Neural cell (in vitro differentiated cells): ENCODE results near the gene GPR152.

ENCODE experiments used
- CTCF ChIP-seq: fragments of 450-650 bp; IDR thresholded peaks from 2 replicates; pipeline ENCODE4 v1.5.1; 2014; ENCODE audit warnings: antibody characterized with exemption, mild to moderate bottlenecking, moderate library complexity; ENCODE audit not compliant: poor library complexity, severe bottlenecking
- EZH2 ChIP-seq: fragments of 200-600, 300-800 bp; shearing (Covaris generic), sonication (generic); IDR thresholded peaks from 2 replicates; pipeline ENCODE4 v1.6.1; 2014; ENCODE audit warnings: antibody characterized with exemption, low read length, borderline replicate concordance, mild to moderate bottlenecking; ENCODE audit not compliant: insufficient read depth, poor library complexity, severe bottlenecking
- RAD21 ChIP-seq: fragments of 450-650 bp; conservative IDR thresholded peaks from 2 replicates; pipeline ENCODE4 v1.6.1; 2014; ENCODE audit warnings: antibody characterized with exemption, mild to moderate bottlenecking, moderate library complexity
- TAF1 ChIP-seq: IDR thresholded peaks from 2 replicates; pipeline ENCODE4 v1.6.1; 2012; ENCODE audit warnings: low read depth

GRCh38 chr11:67496113-67496512 is 43.6 kb upstream of the GPR152 start:
- TF ChIP-seq EZH2 (no peak), CTCF (no peak), RAD21 (no peak), TAF1 (no peak)
